GM18951 (cell line): ENCODE results near the gene FCMR.

Experiments used
- POLR2A ChIP-seq: IDR thresholded peaks from 4 replicates; pipeline ENCODE4 v1.6.1; 2011; ENCODE audit warnings: mild to moderate bottlenecking; ENCODE audit not compliant: insufficient read length, insufficient read depth; ENCODE audit errors: extremely low read depth
- in situ Hi-C: fragments of 300-500 bp; cut with MboI; formaldehyde crosslinking; loops from one replicate; pipeline ENCODE4 v1.12.0; 2022; ENCODE audit warnings: low sequenced_read_pairs, mixed read lengths, inconsistent platforms; ENCODE audit not compliant: unreplicated experiment

FCMR gene

DNA sequence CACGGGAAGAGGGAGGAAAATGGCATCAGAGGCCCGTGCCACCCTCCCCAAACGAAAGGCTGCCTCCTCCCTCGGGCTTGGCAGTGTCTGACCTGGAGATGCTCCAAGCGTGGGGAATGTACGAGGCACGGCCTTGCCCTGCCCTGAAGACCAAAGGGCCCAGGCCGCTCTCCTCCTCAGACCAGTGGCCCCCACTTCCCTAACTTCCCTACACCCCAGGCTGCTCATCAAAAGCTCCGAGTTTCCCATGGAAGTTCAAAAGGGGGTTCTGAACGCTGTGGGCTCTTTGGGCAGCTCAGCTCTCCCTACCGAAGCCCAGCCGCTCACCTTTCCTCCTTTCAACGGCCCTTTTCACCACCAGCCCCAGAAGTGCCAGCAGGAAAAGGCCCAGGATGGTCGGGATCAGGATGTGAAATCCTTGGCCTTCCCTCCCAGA is 11.8 kb downstream of the FCMR start:
- no peak for TF ChIP-seq POLR2A

GRCh38 chr1:206909161-206909882 is 12.4 kb downstream of the FCMR start:
- in situ Hi-C loops: no loop called here
- no peak for TF ChIP-seq POLR2A

More for the DNA sequence above, 11.8 kb downstream of the FCMR start:
- in situ Hi-C loops: loop anchor here (5.0 kb wide), 1 partner anchor 173 kb away; no protein-coding TSS in a partner anchor

- in situ Hi-C loops: no loop called here
Observed at GRCh38 chr1:206908038-206908437, 13.7 kb downstream of the FCMR start.

DNA sequence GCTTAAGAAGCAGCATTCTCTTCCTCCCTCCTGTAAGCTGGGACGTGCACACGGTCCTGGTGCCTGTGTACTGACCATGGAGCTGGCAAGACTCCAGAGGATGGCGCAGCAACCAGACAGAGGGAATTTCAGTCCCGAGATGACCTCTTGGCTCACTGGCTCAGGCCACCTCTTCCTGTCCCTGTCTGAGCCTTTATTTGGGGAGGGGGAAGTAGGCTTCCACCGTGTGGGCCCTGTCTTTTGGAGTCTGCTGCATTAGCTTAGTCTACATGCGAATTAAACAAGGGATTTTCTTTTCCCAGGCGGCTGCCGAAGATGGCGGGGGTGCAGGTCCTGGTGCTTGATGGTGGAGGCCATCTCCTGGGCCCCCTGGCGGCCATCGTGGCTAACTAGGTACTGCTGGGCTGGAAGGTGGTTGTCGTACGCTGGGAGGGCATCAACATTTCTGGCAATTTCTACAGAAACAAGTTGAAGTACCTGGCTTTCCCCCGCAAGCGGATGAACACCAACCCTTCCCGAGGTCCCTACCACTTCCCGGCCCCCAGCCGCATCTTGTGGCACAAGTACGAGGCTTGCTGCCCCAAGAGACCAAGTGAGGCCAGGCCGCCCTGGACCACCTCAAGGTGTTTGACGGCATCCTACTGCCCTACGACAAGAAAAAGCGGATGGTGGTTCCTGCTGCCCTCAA is 14.3 kb downstream of the FCMR start:
- in situ Hi-C loops: no loop called here

More at GRCh38 chr1:206908038-206908437, 13.7 kb downstream of the FCMR start:
- no peak for TF ChIP-seq POLR2A

GRCh38 chr1:206905295-206906164 is 16.2 kb downstream of the FCMR start:
- in situ Hi-C loops: no loop called here

More for the DNA sequence above, 14.3 kb downstream of the FCMR start:
- no peak for TF ChIP-seq POLR2A

GRCh38 chr1:206904423-206905142 is 17.2 kb downstream of the FCMR start:
- in situ Hi-C loops: no loop called here
- TF ChIP-seq POLR2A: no peak

More at GRCh38 chr1:206905295-206906164, 16.2 kb downstream of the FCMR start:
- TF ChIP-seq POLR2A: no peak

DNA sequence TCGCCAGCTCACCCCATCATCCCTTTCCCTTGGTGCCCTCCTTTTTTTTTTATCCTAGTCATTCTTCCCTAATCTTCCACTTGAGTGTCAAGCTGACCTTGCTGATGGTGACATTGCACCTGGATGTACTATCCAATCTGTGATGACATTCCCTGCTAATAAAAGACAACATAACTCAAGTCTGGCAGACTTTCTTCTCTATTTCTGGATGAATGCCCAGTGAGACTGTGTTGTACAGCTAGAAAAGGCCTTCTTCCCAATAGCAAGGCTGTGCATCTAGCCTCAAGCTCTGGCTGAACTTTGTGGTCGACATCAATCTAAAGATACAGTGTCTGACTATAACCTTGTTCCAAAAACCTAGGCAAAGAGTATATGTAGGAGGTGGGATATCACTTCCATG is 18.1 kb downstream of the FCMR start:
- no peak for TF ChIP-seq POLR2A
- in situ Hi-C loops: no loop called here

DNA sequence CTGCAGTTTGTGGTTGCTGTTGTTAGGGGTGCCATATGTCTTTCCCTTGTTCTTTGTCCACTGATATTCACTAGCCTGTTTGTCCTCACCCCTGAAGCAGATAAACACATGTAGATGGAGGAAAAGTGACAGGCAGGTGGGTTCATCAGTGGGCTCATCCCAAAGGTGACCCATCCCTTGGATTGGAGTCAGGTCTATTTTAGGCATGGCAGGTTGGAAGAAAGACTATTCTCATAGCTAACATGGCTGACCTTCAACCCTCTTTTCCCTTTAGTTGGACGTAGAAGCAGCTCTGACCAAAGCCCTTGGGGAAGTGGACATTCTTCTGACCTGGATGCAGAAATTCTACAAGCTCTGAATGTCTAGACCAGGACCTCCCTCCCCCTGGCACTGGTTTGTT is 19.0 kb downstream of the FCMR start:
- in situ Hi-C loops: no loop called here
- TF ChIP-seq POLR2A: no peak

DNA sequence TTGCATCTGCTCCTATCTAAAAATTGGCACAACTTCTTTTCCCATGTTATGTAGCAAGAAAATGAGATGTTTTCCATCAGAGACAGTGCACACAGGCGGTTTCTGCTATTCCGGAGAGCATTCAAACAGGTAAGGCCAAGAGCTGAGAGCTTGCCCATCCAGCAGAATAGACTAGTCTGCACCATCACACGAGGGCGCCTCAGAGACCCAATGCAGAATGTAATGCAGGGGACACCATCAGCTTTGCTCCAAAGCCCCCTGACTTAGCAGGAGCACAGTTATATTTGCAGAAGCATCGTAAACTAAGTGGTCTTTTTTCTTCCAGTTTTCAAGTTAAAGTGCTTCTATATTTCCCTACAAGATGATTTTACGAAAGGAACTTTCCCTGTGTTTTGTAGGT is 19.8 kb downstream of the FCMR start:
- in situ Hi-C loops: no loop called here
- no peak for TF ChIP-seq POLR2A

GRCh38 chr1:206900149-206900548 is 21.6 kb downstream of the FCMR start:
- TF ChIP-seq POLR2A: no peak

GRCh38 chr1:206899717-206900116 is 22.0 kb downstream of the FCMR start:
- in situ Hi-C loops: no loop called here
- TF ChIP-seq POLR2A: no peak

More at GRCh38 chr1:206900149-206900548, 21.6 kb downstream of the FCMR start:
- in situ Hi-C loops: no loop called here

GRCh38 chr1:206898915-206899431 is 22.8 kb downstream of the FCMR start:
- no peak for TF ChIP-seq POLR2A
- in situ Hi-C loops: no loop called here

DNA sequence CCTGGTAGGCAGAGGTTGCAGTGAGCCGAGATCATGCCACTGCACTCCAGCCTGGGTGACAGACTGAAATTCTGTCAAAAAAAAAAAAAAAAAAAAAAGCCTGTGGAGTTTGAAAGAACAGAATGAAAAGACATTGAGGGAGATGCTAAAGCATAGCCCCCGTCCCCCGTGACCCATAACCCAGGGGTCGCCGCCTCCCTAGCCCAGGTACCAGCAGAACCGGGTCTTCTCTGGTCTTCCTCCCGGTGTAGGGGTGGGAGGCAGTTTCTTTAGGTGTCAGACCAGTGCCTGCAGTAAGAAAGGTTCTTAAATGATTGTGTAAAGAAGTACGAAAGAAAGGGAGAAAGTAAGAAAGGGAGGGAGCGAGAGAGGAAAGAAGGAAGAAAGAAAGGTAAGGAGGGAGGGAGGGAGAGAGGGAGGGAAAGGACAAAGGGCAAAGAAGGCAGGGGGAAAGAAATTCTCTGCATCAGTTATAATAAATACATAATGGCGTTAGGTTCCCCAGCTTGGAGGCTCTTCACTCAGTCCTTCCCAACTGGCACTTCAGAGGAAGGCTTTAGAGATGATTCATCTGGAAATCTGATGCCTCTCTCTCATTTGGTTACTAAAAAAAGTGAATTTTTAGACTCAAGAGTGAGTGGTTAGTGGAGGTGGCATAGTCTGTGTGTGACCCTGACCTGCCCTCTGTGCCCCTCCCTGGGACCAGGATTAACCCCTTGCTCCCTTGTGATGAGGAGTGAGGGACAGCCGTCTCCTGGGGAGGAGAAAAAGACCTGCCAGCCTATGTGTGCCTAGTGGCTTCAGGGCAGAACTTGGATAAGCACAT is 23.4 kb downstream of the FCMR start:
- in situ Hi-C loops: no loop called here
- no peak for TF ChIP-seq POLR2A
